Neural progenitor cell (in vitro differentiated cells): Measurements from ENCODE around the gene PCNX3. TPM values are rescaled to one million over a fixed set of nuclear protein-coding genes. Genes with fewer than 3 reads are reported as not detected.
A peak's percentile ranks its signal among the peaks of the same experiment; 100 is the strongest.

ENCODE experiments used
- DNase-seq: peaks from one replicate; pipeline ENCODE4 v3.0.0-alpha.2; 2016; ENCODE audit warnings: low spot score
- H2AFZ ChIP-seq: fragments of 200-600 bp; sonication (generic); replicated peaks from 2 replicates; pipeline ENCODE4 v1.6.1; 2016; ENCODE audit warnings: antibody characterized with exemption
- H3F3A ChIP-seq: fragments of 200-600 bp; sonication (generic); 2 replicates; pipeline ENCODE4 v1.6.1; 2016; ENCODE audit warnings: antibody characterized with exemption, low read depth
- H3K27ac ChIP-seq: fragments of 200-600 bp; sonication (generic); 2 replicates; pipeline ENCODE4 v1.5.1; 2016; ENCODE audit warnings: mild to moderate bottlenecking
- H3K27me3 ChIP-seq: fragments of 200-600 bp; sonication (generic); 2 replicates; pipeline ENCODE4 v1.6.1; 2016; ENCODE audit warnings: mild to moderate bottlenecking, moderate library complexity
- H3K36me3 ChIP-seq: fragments of 200-600 bp; sonication (generic); 2 replicates; pipeline ENCODE4 v1.5.1; 2016
- H3K4me1 ChIP-seq: fragments of 200-600 bp; sonication (generic); 2 replicates; pipeline ENCODE4 v1.6.1; 2016; ENCODE audit warnings: mixed run types
- H3K4me2 ChIP-seq: fragments of 200-600 bp; sonication (generic); 2 replicates; pipeline ENCODE4 v1.6.1; 2016
- H3K4me3 ChIP-seq: fragments of 200-600 bp; sonication (generic); 2 replicates; pipeline ENCODE4 v1.5.1; 2016
- H3K79me2 ChIP-seq: fragments of 200-600 bp; sonication (generic); 2 replicates; pipeline ENCODE4 v1.6.1; 2016; ENCODE audit warnings: low read depth
- H3K9ac ChIP-seq: fragments of 200-600 bp; sonication (generic); 2 replicates; pipeline ENCODE4 v1.6.1; 2016
- H3K9me3 ChIP-seq: fragments of 200-600 bp; sonication (generic); 2 replicates; pipeline ENCODE4 v1.5.1; 2016; ENCODE audit warnings: low read depth
- H4K20me1 ChIP-seq: fragments of 200-600 bp; sonication (generic); 2 replicates; pipeline ENCODE4 v1.6.1; 2016; ENCODE audit warnings: low read depth
- H3K27ac Mint-ChIP-seq: 3 replicates; pipeline ENCODE4 v1.8.0; 2021; ENCODE audit warnings: mixed read lengths
- H3K27me3 Mint-ChIP-seq: 2 replicates; pipeline ENCODE4 v1.8.0; 2022; ENCODE audit warnings: low read depth, mild to moderate bottlenecking, inconsistent platforms, moderate library complexity, mixed read lengths; ENCODE audit not compliant: insufficient read depth
- H3K36me3 Mint-ChIP-seq: 3 replicates; pipeline ENCODE4 v1.8.0; 2021; ENCODE audit warnings: mixed read lengths
- H3K4me1 Mint-ChIP-seq: 3 replicates; pipeline ENCODE4 v1.8.0; 2021; ENCODE audit warnings: mixed read lengths
- H3K4me3 Mint-ChIP-seq: 3 replicates; pipeline ENCODE4 v1.8.0; 2021; ENCODE audit warnings: mild to moderate bottlenecking, moderate library complexity, mixed read lengths
- H3K9me3 Mint-ChIP-seq: 3 replicates; pipeline ENCODE4 v1.8.0; 2020; ENCODE audit warnings: mixed read lengths
- CTCF ChIP-seq: fragments of 200-600 bp; sonication (generic); IDR thresholded peaks from 2 replicates; pipeline ENCODE4 v1.5.1; 2017; ENCODE audit warnings: antibody characterized with exemption, mild to moderate bottlenecking
- EZH2 ChIP-seq: fragments of 200-600 bp; sonication (generic); IDR thresholded peaks from 2 replicates; pipeline ENCODE4 v1.6.1; 2017; ENCODE audit warnings: antibody characterized with exemption, mild to moderate bottlenecking, moderate library complexity
- EZH2phosphoT487 ChIP-seq: fragments of 200-600 bp; sonication (generic); IDR thresholded peaks from 2 replicates; pipeline ENCODE4 v1.6.1; 2017; ENCODE audit warnings: antibody characterized with exemption
- total RNA-seq: library from RNA; depleted of rRNA; stranded (reverse); fragments of >200 nt; gene quantifications from 2 replicates; pipeline ENCODE4 v1.2.3, GENCODE V29; 2015; ENCODE audit warnings: low replicate concordance

Gene PCNX3
- total RNA-seq, 1 donor from 2014 or later = 6.6 TPM

- H3K27ac ChIP-seq = no peak overlapping the region
- Mint-ChIP-seq H3K36me3 (peaks cover 2% of the 10 kb centered on the region), H3K4me3 (peak overlapping the region; percentile 71), H3K27me3 (peaks cover 25% of the 10 kb centered on the region), H3K9me3 (no peaks in the 10 kb centered on the region), H3K4me1 (peaks cover 37% of the 10 kb centered on the region), H3K27ac (no peak overlapping the region)
- H3K4me3 ChIP-seq = no peak overlapping the region
- no peaks in the 10 kb centered on the region for H4K20me1 ChIP-seq
- H3K9ac ChIP-seq = no peak overlapping the region
- H3K79me2 ChIP-seq = no peaks in the 10 kb centered on the region
- TF ChIP-seq EZH2 = no peak
- peak; percentile 62 for TF ChIP-seq CTCF
- H3K4me1 ChIP-seq = peaks cover 14% of the 10 kb centered on the region
- H3K36me3 ChIP-seq = no peaks in the 10 kb centered on the region
- H3K9me3 ChIP-seq = no peaks in the 10 kb centered on the region
- DNase-seq = peak; percentile 76
- peaks cover 49% of the 10 kb centered on the region for H3F3A ChIP-seq
- no peak overlapping the region for H3K4me2 ChIP-seq
- no peak overlapping the region for H2AFZ ChIP-seq
- H3K27me3 ChIP-seq = peaks cover 80% of the 10 kb centered on the region
Observed at GRCh38 chr11:65588199-65589054, 27.1 kb upstream of the PCNX3 start.

GRCh38 chr11:65589444-65590239 lies 25.9 kb upstream of the PCNX3 start:
- no peak overlapping the region for H3K4me2 ChIP-seq
- no peak overlapping the region for H2AFZ ChIP-seq
- no peaks in the 10 kb centered on the region for H3K9me3 ChIP-seq
- no peak overlapping the region for H3K27ac ChIP-seq
- Mint-ChIP-seq H3K27me3 (peaks cover 32% of the 10 kb centered on the region), H3K27ac (peak overlapping the region; percentile 86), H3K9me3 (no peaks in the 10 kb centered on the region), H3K36me3 (peaks cover 2% of the 10 kb centered on the region), H3K4me1 (peaks cover 28% of the 10 kb centered on the region), H3K4me3 (peak overlapping the region; percentile 71)
- H3K4me1 ChIP-seq = peaks cover 14% of the 10 kb centered on the region
- H3K79me2 ChIP-seq = no peaks in the 10 kb centered on the region
- no peak overlapping the region for H3K9ac ChIP-seq
- H3K27me3 ChIP-seq = peaks cover 78% of the 10 kb centered on the region
- H3K4me3 ChIP-seq = no peak overlapping the region
- peaks cover 52% of the 10 kb centered on the region for H3F3A ChIP-seq
- TF ChIP-seq EZH2 (no peak), CTCF (no peak)
- H4K20me1 ChIP-seq = no peaks in the 10 kb centered on the region
- no peak for DNase-seq
- H3K36me3 ChIP-seq = no peaks in the 10 kb centered on the region

DNA sequence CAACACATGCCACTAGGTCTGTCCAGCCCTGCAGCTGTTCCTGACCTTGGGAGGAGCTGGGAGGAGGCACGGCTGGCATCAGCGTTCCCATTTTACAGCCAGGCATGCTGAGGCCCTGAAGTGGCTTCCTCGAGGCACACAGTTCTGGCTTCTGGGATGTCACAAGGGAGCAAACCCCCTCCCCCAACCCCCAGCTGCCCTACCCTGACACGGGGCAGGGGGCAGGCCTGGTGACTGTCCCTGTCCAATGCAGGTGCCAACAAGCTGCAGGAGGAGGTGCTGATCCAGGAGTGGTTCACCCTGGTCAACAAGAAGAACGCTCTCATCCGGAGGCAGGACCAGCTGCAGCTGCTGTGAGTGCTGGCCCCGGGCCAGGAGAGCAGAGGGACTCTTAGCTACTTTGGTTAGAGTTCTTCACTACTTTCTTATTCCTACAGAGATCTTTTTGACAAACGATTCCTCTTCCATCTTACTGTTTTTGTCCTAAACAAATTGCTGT lies 25.3 kb upstream of the PCNX3 start:
- H3K4me1 ChIP-seq = peaks cover 14% of the 10 kb centered on the region
- Mint-ChIP-seq H3K4me1 (peaks cover 28% of the 10 kb centered on the region), H3K27me3 (peaks cover 32% of the 10 kb centered on the region), H3K4me3 (peak overlapping the region; percentile 41), H3K36me3 (peaks cover 2% of the 10 kb centered on the region), H3K27ac (no peak overlapping the region), H3K9me3 (no peaks in the 10 kb centered on the region)
- no peaks in the 10 kb centered on the region for H3K9me3 ChIP-seq
- DNase-seq = no peak
- H3K9ac ChIP-seq = no peak overlapping the region
- H3K79me2 ChIP-seq = no peaks in the 10 kb centered on the region
- H4K20me1 ChIP-seq = no peaks in the 10 kb centered on the region
- no peak overlapping the region for H3K27ac ChIP-seq
- peaks cover 52% of the 10 kb centered on the region for H3F3A ChIP-seq
- no peak overlapping the region for H3K4me2 ChIP-seq
- H3K36me3 ChIP-seq = no peaks in the 10 kb centered on the region
- peaks cover 71% of the 10 kb centered on the region for H3K27me3 ChIP-seq
- no peak for TF ChIP-seq CTCF
- no peak for TF ChIP-seq EZH2
- no peak for TF ChIP-seq EZH2phosphoT487
- H3K4me3 ChIP-seq = no peak overlapping the region
- no peak overlapping the region for H2AFZ ChIP-seq
